A549 (cell line): ENCODE data around the gene ADK. TPM values are rescaled to one million over a fixed set of nuclear protein-coding genes. Genes with fewer than 3 reads are reported as not detected.

Experiments used
- ATAC-seq, 2 experiments: fragments of 200-7000 bp in 1 of 2; fragments of >200 bp in 1 of 2; cut with Nextera tagmentation in 1 of 2; cut with Tn5 transposase in 1 of 2; 3 replicates each; pipeline versions ENCODE4 v1.8.0 to v1.9.1; 2018 to 2020; ENCODE audit warnings: mild to moderate bottlenecking in 1 of 2, moderate library complexity in 1 of 2
- CTCF ChIA-PET: fragments of 300-600 bp; sonication (Branson Sonifier 250); formaldehyde crosslinking; extraction: SDS; loops from one replicate; lab custom pipeline; 2021; ENCODE audit warnings: antibody characterized with exemption, inconsistent platforms; lab: Yijun Ruan, JAX
- POLR2A ChIA-PET: fragments of 350-600 bp; formaldehyde crosslinking; extraction: SDS; loops from one replicate; lab custom pipeline; 2021; ENCODE audit warnings: antibody characterized with exemption, inconsistent platforms; lab: Yijun Ruan, JAX
- DNase-seq, 2 experiments: peaks; one replicate each; pipeline versions ENCODE4 v3.0.0 to v3.0.0-alpha.2; 2011 to 2016; ENCODE audit warnings: low read depth in 1 of 2, low spot score in 1 of 2
- FAIRE-seq: peaks from 2 replicates; lab custom pipeline; 2011; peaks lifted over from hg19 to GRCh38; lab: Jason Lieb, UNC
- H3K27ac ChIP-seq, 2 experiments: fragments of >200 bp; sonication (Bioruptor Twin); formaldehyde crosslinking; 3 replicates each; pipeline ENCODE4 v1.5.1; 2016 to 2017
- H3K4me1 ChIP-seq: fragments of >200 bp; sonication (Bioruptor Twin); formaldehyde crosslinking; 3 replicates; pipeline ENCODE4 v1.6.1; 2016
- H3K4me2 ChIP-seq: fragments of >200 bp; sonication (Bioruptor Twin); formaldehyde crosslinking; 3 replicates; pipeline ENCODE4 v1.6.1; 2016
- H3K4me3 ChIP-seq: fragments of >200 bp; sonication (Bioruptor Twin); formaldehyde crosslinking; 3 replicates; pipeline ENCODE4 v1.5.1; 2016
- H3K9me3 ChIP-seq: fragments of >200 bp; sonication (Bioruptor Twin); formaldehyde crosslinking; 3 replicates; pipeline ENCODE4 v1.6.1; 2016
- ATOH8 ChIP-seq: fragments of 250-450 bp; sonication (Bioruptor Pico); IDR thresholded peaks from 2 replicates; pipeline ENCODE4 v1.5.0; 2020; ENCODE audit warnings: low read depth, mild to moderate bottlenecking, moderate library complexity
- BCL3 ChIP-seq: fragments of >200 bp; sonication (Bioruptor Twin); formaldehyde crosslinking; IDR thresholded peaks from 3 replicates; pipeline ENCODE4 v1.6.1; 2016
- BHLHE40 ChIP-seq: IDR thresholded peaks from 2 replicates; pipeline ENCODE4 v1.6.1; 2012; ENCODE audit warnings: low read depth, low read length, inconsistent platforms
- CTCF ChIP-seq: fragments of >200 bp; sonication (Bioruptor Twin); formaldehyde crosslinking; IDR thresholded peaks from 3 replicates; pipeline ENCODE4 v1.5.1; 2016
- E2F6 ChIP-seq: IDR thresholded peaks from 2 replicates; pipeline ENCODE4 v1.6.1; 2012; ENCODE audit warnings: low read depth, borderline replicate concordance
- EP300 ChIP-seq, 2 experiments: fragments of >200 bp; sonication (Bioruptor Twin); formaldehyde crosslinking; IDR thresholded peaks; 2 replicates in 1 of 2; 3 replicates in 1 of 2; pipeline ENCODE4 v1.6.1; 2016 to 2017
- FOSL2 ChIP-seq, 2 experiments: fragments of 450-650 bp in 1 of 2; fragments of >200 bp in 1 of 2; sonication (Bioruptor Twin) in 1 of 2; formaldehyde crosslinking; IDR thresholded peaks; 2 replicates each; pipeline versions ENCODE4 v1.5.0 to v1.6.1; 2016 to 2020; ENCODE audit warnings: mild to moderate bottlenecking in 1 of 2, moderate library complexity in 1 of 2
- GATA3 ChIP-seq: IDR thresholded peaks from 2 replicates; pipeline ENCODE4 v1.6.1; 2012; ENCODE audit warnings: borderline replicate concordance
- HEYL ChIP-seq: fragments of 250-450 bp; sonication (Bioruptor Pico); IDR thresholded peaks from 2 replicates; pipeline ENCODE4 v1.8.0; 2021; ENCODE audit warnings: mild to moderate bottlenecking, moderate library complexity
- JUN ChIP-seq, 2 experiments: fragments of >200 bp; sonication (Bioruptor Twin); formaldehyde crosslinking; IDR thresholded peaks; 2 replicates in 1 of 2; 3 replicates in 1 of 2; pipeline ENCODE4 v1.6.1; 2016 to 2017
- JUNB ChIP-seq: fragments of >200 bp; sonication (Bioruptor Twin); formaldehyde crosslinking; IDR thresholded peaks from 2 replicates; pipeline ENCODE4 v1.6.1; 2016
- KDM5A ChIP-seq: fragments of 200-600 bp; sonication (generic); IDR thresholded peaks from 2 replicates; pipeline ENCODE4 v1.6.1; 2016; ENCODE audit warnings: antibody characterized with exemption, mild to moderate bottlenecking
- MAFK ChIP-seq: fragments of 450-650 bp; IDR thresholded peaks from 2 replicates; pipeline ENCODE4 v1.6.1; 2014; ENCODE audit not compliant: partially characterized antibody
- MAX ChIP-seq: IDR thresholded peaks from 2 replicates; pipeline ENCODE4 v1.6.1; 2012
- MAZ ChIP-seq: fragments of 150-350 bp; IDR thresholded peaks from 2 replicates; pipeline ENCODE4 v1.6.1; 2014; ENCODE audit warnings: antibody characterized with exemption, low read depth, low read length, borderline replicate concordance
- NFE2L2 ChIP-seq: fragments of 150-350 bp; conservative IDR thresholded peaks from 2 replicates; pipeline ENCODE4 v1.6.1; 2014; ENCODE audit warnings: low read length
- PBX3 ChIP-seq: IDR thresholded peaks from 2 replicates; pipeline ENCODE4 v1.6.1; 2012
- PHF8 ChIP-seq: fragments of 200-600 bp; sonication (generic); IDR thresholded peaks from 2 replicates; pipeline ENCODE4 v1.6.1; 2016; ENCODE audit warnings: low read depth, mild to moderate bottlenecking, antibody characterized with exemption, moderate library complexity, borderline replicate concordance
- RARB ChIP-seq: fragments of 250-450 bp; sonication (Bioruptor Pico); IDR thresholded peaks from 2 replicates; pipeline ENCODE4 v1.8.0; 2021; ENCODE audit warnings: mild to moderate bottlenecking, moderate library complexity
- SREBF2 ChIP-seq: fragments of 450-650 bp; IDR thresholded peaks from 2 replicates; pipeline ENCODE4 v1.6.1; 2014; ENCODE audit warnings: mild to moderate bottlenecking, moderate library complexity
- TP53 ChIP-seq: fragments of 250-450 bp; sonication (Bioruptor Pico); IDR thresholded peaks from 2 replicates; pipeline ENCODE4 v1.5.0; 2021; ENCODE audit warnings: mild to moderate bottlenecking, moderate library complexity
- ZC3H11A ChIP-seq: fragments of 450-650 bp; IDR thresholded peaks from 2 replicates; pipeline ENCODE4 v1.6.1; 2014; ENCODE audit warnings: antibody characterized with exemption, mild to moderate bottlenecking
- ZFP36 ChIP-seq: fragments of 450-650 bp; IDR thresholded peaks from 2 replicates; pipeline ENCODE4 v1.6.1; 2014; ENCODE audit warnings: borderline replicate concordance; ENCODE audit not compliant: partially characterized antibody
- WGBS: methylation state at CpG from one replicate; pipeline ENCODE4 v1.1.6; 2017; ENCODE audit errors: missing lambda C conversion rate; 5-methylcytosine and 5-hydroxymethylcytosine counted together
- polyA plus RNA-seq, 4 experiments: library from polyadenylated mRNA; depleted of rRNA in 3 of 4; stranded (reverse); fragments of >200 nt; fragmentation: RNase III in 1 of 4; extraction: RNeasy Plus Mini Kit Qiagen cat#74134 plus additional on column Dnase treatment in 1 of 4; gene quantifications; 2 replicates in 3 of 4; 3 replicates in 1 of 4; pipeline ENCODE4 v1.2.3, GENCODE V29; 2011 to 2017

Gene ADK
- polyA plus RNA-seq, 2 of the 4 experiments (the other 2 are of a cell fraction): 35.8 to 40.7 TPM

GRCh38 chr10:74437822-74438221 is 286.8 kb downstream of the ADK start:
- H3K4me3 ChIP-seq: no peak overlapping the region
- FAIRE-seq (no peak), DNase-seq (peak; percentile 12 to 31), ATAC-seq (peak; percentile 56 to 82)
- H3K27ac ChIP-seq: peak overlapping the region in 1 of 2 experiments; percentile 33; a peak in 1 of 6 replicates
- H3K4me1 ChIP-seq: peaks cover 25% of the 10 kb centered on the region
- ChIA-PET POLR2A (no interaction called here), CTCF (no interaction called here)
- no peak for TF ChIP-seq TP53 (CRISPR knock-in tag)
- no peak for TF ChIP-seq E2F6
- no peak for TF ChIP-seq NFE2L2
- 0 out of 2 replicates have a peak, but pooled peaks have one; percentile 5 for TF ChIP-seq JUNB
- TF ChIP-seq MAFK: peak; percentile 1
- TF ChIP-seq HEYL: no peak
- no peak for TF ChIP-seq BHLHE40
- no peak for TF ChIP-seq CTCF
- no peak for TF ChIP-seq FOSL2 (IDR thresholded peaks at IDR 0.05)
- TF ChIP-seq FOSL2 (CRISPR knock-in tag; IDR thresholded peaks at IDR 0.05): peak; percentile 40; the same call in 1 of the 2 replicates
- no peak for TF ChIP-seq MAX
- no peak for TF ChIP-seq RARB (CRISPR knock-in tag)
- H3K4me2 ChIP-seq: peak overlapping the region; percentile 39
- H3K9me3 ChIP-seq: no peaks in the 10 kb centered on the region

- CTCF ChIA-PET: no interaction called here
- POLR2A ChIA-PET: no interaction called here
- no peak overlapping the region for H3K4me2 ChIP-seq
- TF ChIP-seq TP53 (CRISPR knock-in tag) (no peak), ZC3H11A (no peak), NFE2L2 (no peak), EP300 (IDR thresholded peaks at IDR 0.05) (no peak), PBX3 (no peak), MAFK (no peak), BCL3 (no peak), FOSL2 (IDR thresholded peaks at IDR 0.05) (no peak), FOSL2 (CRISPR knock-in tag; IDR thresholded peaks at IDR 0.05) (no peak), ATOH8 (CRISPR knock-in tag) (no peak), GATA3 (no peak), MAX (no peak), JUN (IDR thresholded peaks at IDR 0.05) (no peak), MAZ (no peak), PHF8 (no peak), ZFP36 (no peak), KDM5A (no peak), SREBF2 (no peak)
- no peak overlapping the region for H3K27ac ChIP-seq
- no peak for DNase-seq
- ATAC-seq: no peak
- peaks cover 14% of the 10 kb centered on the region for H3K4me1 ChIP-seq
- no peak for FAIRE-seq
- H3K9me3 ChIP-seq: no peaks in the 10 kb centered on the region
- no peak overlapping the region for H3K4me3 ChIP-seq
- WGBS: 56% methylated on average over 1 of the region's 1 CpG
Observed at GRCh38 chr10:74439213-74439612, 288.2 kb downstream of the ADK start.
